Right lobe of liver (tissue), 4 donors: ENCODE results near the gene GTF3C2.

Source experiments
- CTCF ChIP-seq, 4 donors: fragments of 200-600 bp in 3 of 4; fragments of 450-650 bp in 1 of 4; IDR thresholded peaks; one replicate each; pipeline versions ENCODE4 v1.5.1 to v1.8.0; 2016 to 2022; ENCODE audit warnings: antibody characterized with exemption in 4 of 4, mild to moderate bottlenecking in 2 of 4
- POLR2A ChIP-seq: fragments of 450-650 bp; IDR thresholded peaks from one replicate; pipeline ENCODE4 v1.6.1; 2017; ENCODE audit warnings: antibody characterized with exemption, mild to moderate bottlenecking
- donor health status: DM: no; HTN: no; CAD: no.
- donor health status: DM: no; HTN: no; CAD: no.
- donor health status: DM: no; HTN: yes; CAD: no.

- TF ChIP-seq CTCF (IDR thresholded peaks at IDR 0.05) (peak; percentile 84 to 92 (median 88)), POLR2A (no peak)
Observed at GRCh38 chr2:27303093-27304025, 53.2 kb downstream of the GTF3C2 start.
